ENCODE results near the gene CRYGS.

Gene CRYGS

DNA sequence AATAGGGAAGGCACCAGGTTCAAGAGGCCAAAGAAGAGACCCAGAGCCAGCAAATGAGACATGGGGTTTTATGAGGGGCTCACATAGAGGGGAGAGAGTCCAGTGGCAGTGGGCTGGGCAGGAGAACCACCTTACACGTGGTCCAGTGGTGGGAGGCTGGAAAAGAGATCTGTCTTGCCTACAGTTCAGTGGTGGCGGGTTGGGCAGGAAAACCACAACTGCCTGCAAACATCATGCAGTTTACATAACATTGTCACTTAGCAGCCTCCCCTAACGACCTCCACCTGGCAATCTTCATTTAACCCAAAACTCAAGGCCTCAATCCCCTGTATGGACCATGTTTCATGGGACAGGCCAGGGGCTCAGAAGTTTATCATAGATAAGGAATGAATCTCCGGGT, 29.1 kb downstream of the CRYGS start:
- H3K36me3 ChIP-seq (ENCODE audit: low read depth): no peaks in the 10 kb centered on the region
- no peak overlapping the region for H3K27ac ChIP-seq (ENCODE audit: poor library complexity, severe bottlenecking)
- no peak for DNase-seq (ENCODE audit: low spot score)
- H3K27me3 ChIP-seq (ENCODE audit: insufficient read depth, poor library complexity, severe bottlenecking): no peaks in the 10 kb centered on the region
- ATAC-seq (ENCODE audit: low read depth): no peak
- no peaks in the 10 kb centered on the region for H3K4me1 ChIP-seq (ENCODE audit: insufficient read depth, poor library complexity, severe bottlenecking)
- TF ChIP-seq, protein P1, sequence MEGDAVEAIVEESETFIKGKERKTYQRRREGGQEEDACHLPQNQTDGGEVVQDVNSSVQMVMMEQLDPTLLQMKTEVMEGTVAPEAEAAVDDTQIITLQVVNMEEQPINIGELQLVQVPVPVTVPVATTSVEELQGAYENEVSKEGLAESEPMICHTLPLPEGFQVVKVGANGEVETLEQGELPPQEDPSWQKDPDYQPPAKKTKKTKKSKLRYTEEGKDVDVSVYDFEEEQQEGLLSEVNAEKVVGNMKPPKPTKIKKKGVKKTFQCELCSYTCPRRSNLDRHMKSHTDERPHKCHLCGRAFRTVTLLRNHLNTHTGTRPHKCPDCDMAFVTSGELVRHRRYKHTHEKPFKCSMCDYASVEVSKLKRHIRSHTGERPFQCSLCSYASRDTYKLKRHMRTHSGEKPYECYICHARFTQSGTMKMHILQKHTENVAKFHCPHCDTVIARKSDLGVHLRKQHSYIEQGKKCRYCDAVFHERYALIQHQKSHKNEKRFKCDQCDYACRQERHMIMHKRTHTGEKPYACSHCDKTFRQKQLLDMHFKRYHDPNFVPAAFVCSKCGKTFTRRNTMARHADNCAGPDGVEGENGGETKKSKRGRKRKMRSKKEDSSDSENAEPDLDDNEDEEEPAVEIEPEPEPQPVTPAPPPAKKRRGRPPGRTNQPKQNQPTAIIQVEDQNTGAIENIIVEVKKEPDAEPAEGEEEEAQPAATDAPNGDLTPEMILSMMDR (IDR thresholded peaks at IDR 0.05; ENCODE audit: poor library complexity, severe bottlenecking): no peak
- no peak overlapping the region for H3K4me3 ChIP-seq (ENCODE audit: severe bottlenecking)
- no peaks in the 10 kb centered on the region for H3K9me3 ChIP-seq (ENCODE audit: severe bottlenecking)

DNA sequence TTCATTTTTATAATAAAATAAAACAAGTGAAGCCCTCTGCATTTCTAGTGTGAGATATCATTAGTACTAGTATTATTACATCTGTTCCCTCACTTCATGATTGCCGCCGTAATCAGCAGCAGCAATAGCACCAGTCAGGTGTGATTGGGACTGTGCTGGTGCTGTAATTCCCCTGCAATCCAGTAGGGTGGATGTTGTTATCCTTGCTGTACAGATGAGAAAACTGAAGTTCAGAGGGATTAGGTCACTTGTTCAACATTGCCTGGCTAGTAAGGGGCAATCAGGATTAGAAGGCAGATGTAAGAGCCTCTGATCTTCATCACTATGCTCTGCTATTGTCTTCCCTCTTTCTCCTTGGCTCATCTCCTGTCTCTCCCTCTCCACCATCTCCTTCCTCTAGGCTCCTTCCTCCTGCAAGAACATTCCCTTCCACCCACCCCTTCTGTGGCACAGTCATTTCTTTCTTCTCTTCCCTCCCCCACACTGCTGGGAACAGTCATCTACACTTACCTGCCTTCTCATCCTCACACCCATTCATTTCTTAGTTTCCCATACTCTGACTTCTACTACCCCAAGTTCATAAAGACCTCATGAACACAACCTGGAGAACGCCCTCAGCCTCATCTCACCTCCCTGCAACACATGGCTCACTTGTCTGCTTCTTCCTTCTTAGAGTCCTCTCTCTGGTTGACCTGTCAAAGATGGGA, 29.7 kb downstream of the CRYGS start:
- ATAC-seq (ENCODE audit: low read depth) (no peak), DNase-seq (ENCODE audit: low spot score) (no peak)
- Histone ChIP-seq H3K36me3 (ENCODE audit: low read depth) (no peaks in the 10 kb centered on the region), H3K4me1 (ENCODE audit: insufficient read depth, poor library complexity, severe bottlenecking) (no peaks in the 10 kb centered on the region), H3K27ac (ENCODE audit: poor library complexity, severe bottlenecking) (no peak overlapping the region), H3K4me3 (ENCODE audit: severe bottlenecking) (no peak overlapping the region), H3K27me3 (ENCODE audit: insufficient read depth, poor library complexity, severe bottlenecking) (no peaks in the 10 kb centered on the region), H3K9me3 (ENCODE audit: severe bottlenecking) (no peaks in the 10 kb centered on the region)
- TF ChIP-seq, protein P1 (IDR thresholded peaks at IDR 0.05; ENCODE audit: poor library complexity, severe bottlenecking): no peak

DNA sequence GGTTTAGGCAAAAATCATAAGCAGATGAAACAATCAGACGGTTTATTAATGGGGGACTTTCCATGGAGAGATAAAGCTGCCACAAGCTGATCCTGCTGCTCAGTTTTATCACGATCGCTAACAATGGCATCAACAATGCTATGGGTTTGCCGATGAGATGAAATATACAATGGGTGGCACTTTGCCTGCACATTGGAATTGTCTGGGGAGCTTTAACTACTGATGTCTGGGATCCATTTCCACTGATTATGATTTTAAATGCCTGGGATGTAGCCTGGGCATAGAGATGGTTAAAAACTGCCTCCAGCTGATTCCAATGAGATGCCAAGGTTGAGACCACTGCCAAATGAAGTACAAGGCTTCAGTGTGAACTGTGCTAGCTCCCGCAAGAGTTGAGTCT, 30.8 kb downstream of the CRYGS start:
- H3K9me3 ChIP-seq (ENCODE audit: severe bottlenecking): no peaks in the 10 kb centered on the region
- no peaks in the 10 kb centered on the region for H3K4me1 ChIP-seq (ENCODE audit: insufficient read depth, poor library complexity, severe bottlenecking)
- DNase-seq (ENCODE audit: low spot score) (no peak), ATAC-seq (ENCODE audit: low read depth) (no peak)
- no peak overlapping the region for H3K4me3 ChIP-seq (ENCODE audit: severe bottlenecking)
- TF ChIP-seq, protein P1 (IDR thresholded peaks at IDR 0.05; ENCODE audit: poor library complexity, severe bottlenecking): no peak
- no peaks in the 10 kb centered on the region for H3K27me3 ChIP-seq (ENCODE audit: insufficient read depth, poor library complexity, severe bottlenecking)
- H3K27ac ChIP-seq (ENCODE audit: poor library complexity, severe bottlenecking): no peak overlapping the region
- H3K36me3 ChIP-seq (ENCODE audit: low read depth): no peaks in the 10 kb centered on the region

DNA sequence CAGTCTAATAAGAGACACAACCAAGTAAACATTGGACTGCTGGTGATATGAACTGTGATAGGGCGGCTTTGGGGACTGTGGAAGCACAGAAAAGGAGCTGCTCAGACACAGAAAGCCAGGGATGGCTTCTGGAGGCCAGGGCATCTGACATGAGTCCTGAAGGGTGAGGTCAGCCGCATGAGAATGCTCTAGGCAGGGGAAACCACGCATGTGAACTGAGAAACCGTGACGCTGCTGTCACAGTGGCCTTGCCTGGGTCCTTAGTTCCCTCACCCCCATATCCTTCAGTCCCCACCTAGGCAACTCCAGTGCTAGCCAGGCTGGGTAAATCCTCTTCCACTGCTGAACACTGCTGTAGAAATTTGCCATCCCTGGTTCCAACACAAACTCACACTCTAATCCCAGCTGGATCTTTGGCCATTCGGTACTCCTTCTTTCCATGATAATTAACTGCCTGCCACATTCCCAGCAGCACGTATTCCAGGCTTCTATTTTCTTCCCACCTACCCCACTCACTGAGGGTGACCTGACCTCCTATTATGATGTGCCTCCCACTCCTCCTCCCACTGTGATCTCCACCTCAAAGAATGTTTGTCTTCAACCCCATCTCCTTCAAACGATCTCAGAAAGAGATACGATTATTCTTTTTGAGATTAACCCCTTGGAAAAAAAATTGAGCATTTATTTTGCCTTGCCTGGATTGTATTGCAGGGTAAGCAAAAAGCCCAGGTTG, 31.4 kb downstream of the CRYGS start:
- H3K4me3 ChIP-seq (ENCODE audit: severe bottlenecking): no peak overlapping the region
- H3K4me1 ChIP-seq (ENCODE audit: insufficient read depth, poor library complexity, severe bottlenecking): no peaks in the 10 kb centered on the region
- ATAC-seq (ENCODE audit: low read depth) (no peak), DNase-seq (ENCODE audit: low spot score) (no peak)
- H3K27me3 ChIP-seq (ENCODE audit: insufficient read depth, poor library complexity, severe bottlenecking): no peaks in the 10 kb centered on the region
- H3K27ac ChIP-seq (ENCODE audit: poor library complexity, severe bottlenecking): no peak overlapping the region
- no peaks in the 10 kb centered on the region for H3K36me3 ChIP-seq (ENCODE audit: low read depth)
- TF ChIP-seq, protein P1 (IDR thresholded peaks at IDR 0.05; ENCODE audit: poor library complexity, severe bottlenecking): no peak
- H3K9me3 ChIP-seq (ENCODE audit: severe bottlenecking): no peaks in the 10 kb centered on the region

DNA sequence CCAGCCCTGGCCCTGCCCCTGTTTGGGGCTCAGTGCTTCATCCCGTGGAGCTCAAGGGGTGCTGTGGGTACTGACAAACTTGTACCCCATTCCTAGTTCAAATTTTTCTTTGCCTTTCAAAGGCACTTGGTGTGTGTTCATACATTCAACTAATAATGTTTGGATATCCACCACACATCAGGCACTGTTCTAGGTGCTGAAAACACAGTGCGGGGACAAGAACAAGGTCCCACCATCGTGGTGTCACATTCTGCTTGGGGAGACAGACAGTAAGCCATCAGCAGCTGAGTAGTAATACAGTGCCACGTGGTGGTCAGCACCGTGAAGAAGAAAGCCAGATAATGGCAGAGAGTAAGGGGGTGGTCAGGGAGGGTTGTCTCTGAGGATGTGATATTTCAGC, 32.5 kb downstream of the CRYGS start:
- ATAC-seq (ENCODE audit: low read depth) (no peak), DNase-seq (ENCODE audit: low spot score) (no peak)

More for the DNA sequence above, 32.5 kb downstream of the CRYGS start:
- Histone ChIP-seq H3K4me1 (ENCODE audit: insufficient read depth, poor library complexity, severe bottlenecking) (no peaks in the 10 kb centered on the region), H3K36me3 (ENCODE audit: low read depth) (no peaks in the 10 kb centered on the region), H3K4me3 (ENCODE audit: severe bottlenecking) (no peak overlapping the region), H3K27ac (ENCODE audit: poor library complexity, severe bottlenecking) (no peak overlapping the region), H3K9me3 (ENCODE audit: severe bottlenecking) (no peaks in the 10 kb centered on the region), H3K27me3 (ENCODE audit: insufficient read depth, poor library complexity, severe bottlenecking) (no peaks in the 10 kb centered on the region)
- TF ChIP-seq, protein P1 (IDR thresholded peaks at IDR 0.05; ENCODE audit: poor library complexity, severe bottlenecking): no peak

All from RWPE2 (cell line).